ENCODE data around the gene SRF. TPM values are rescaled to one million over a fixed set of nuclear protein-coding genes. Genes with fewer than 3 reads are reported as not detected.

Gene SRF
- total RNA-seq, 1 donor from 2014 or later, result 15.0 TPM

- H4K20me1 ChIP-seq (ENCODE audit: low read depth), result peaks cover 4% of the 10 kb centered on the region
- no peak for TF ChIP-seq EZH2 (IDR thresholded peaks at IDR 0.05)
- no peak for TF ChIP-seq EZH2phosphoT487 (IDR thresholded peaks at IDR 0.05)
- TF ChIP-seq CTCF (IDR thresholded peaks at IDR 0.05), result no peak
- peak overlapping the region; percentile 7 for H3K27ac Mint-ChIP-seq
- no peaks in the 10 kb centered on the region for H3K9me3 ChIP-seq (ENCODE audit: low read depth)
- peaks cover 4% of the 10 kb centered on the region for H3K79me2 ChIP-seq (ENCODE audit: low read depth)
- peak overlapping the region; percentile 89 for H3K4me3 Mint-ChIP-seq
- H3K27me3 ChIP-seq, result no peaks in the 10 kb centered on the region
- no peak overlapping the region for H2AFZ ChIP-seq (replicated peaks)
- peak overlapping the region; percentile 98 for H3K4me2 ChIP-seq
- H3F3A ChIP-seq (ENCODE audit: low read depth), result peaks cover 33% of the 10 kb centered on the region
- H3K9ac ChIP-seq, result no peak overlapping the region
- no peak overlapping the region for H3K4me3 ChIP-seq
- no peaks in the 10 kb centered on the region for H3K9me3 Mint-ChIP-seq
- peaks cover 7% of the 10 kb centered on the region for H3K27me3 Mint-ChIP-seq (ENCODE audit: insufficient read depth, low read depth)
- no peak overlapping the region for H3K27ac ChIP-seq
- DNase-seq (ENCODE audit: low spot score), result no peak
- H3K36me3 Mint-ChIP-seq, result peaks cover 11% of the 10 kb centered on the region
- H3K4me1 Mint-ChIP-seq, result peaks cover 22% of the 10 kb centered on the region
- no peaks in the 10 kb centered on the region for H3K4me1 ChIP-seq
- H3K36me3 ChIP-seq, result no peaks in the 10 kb centered on the region
Measured at GRCh38 chr6:43180985-43181384, 9.9 kb downstream of the SRF start.

- no peaks in the 10 kb centered on the region for H3K79me2 ChIP-seq (ENCODE audit: low read depth)
- H3K4me1 Mint-ChIP-seq, result peaks cover 20% of the 10 kb centered on the region
- no peak for TF ChIP-seq EZH2phosphoT487 (IDR thresholded peaks at IDR 0.05)
- no peak for TF ChIP-seq CTCF (IDR thresholded peaks at IDR 0.05)
- no peak for TF ChIP-seq EZH2 (IDR thresholded peaks at IDR 0.05)
- H3K4me3 Mint-ChIP-seq, result peak overlapping the region; percentile 89
- no peaks in the 10 kb centered on the region for H3K9me3 ChIP-seq (ENCODE audit: low read depth)
- H3K4me2 ChIP-seq, result peak overlapping the region; percentile 98
- H3K4me1 ChIP-seq, result no peaks in the 10 kb centered on the region
- no peaks in the 10 kb centered on the region for H4K20me1 ChIP-seq (ENCODE audit: low read depth)
- no peak overlapping the region for H3K27ac ChIP-seq
- no peaks in the 10 kb centered on the region for H3K27me3 ChIP-seq
- peaks cover 7% of the 10 kb centered on the region for H3K27me3 Mint-ChIP-seq (ENCODE audit: insufficient read depth, low read depth)
- H2AFZ ChIP-seq (replicated peaks), result peak overlapping the region; percentile 69
- H3K4me3 ChIP-seq, result peak overlapping the region; percentile 78
- peaks cover 33% of the 10 kb centered on the region for H3F3A ChIP-seq (ENCODE audit: low read depth)
- DNase-seq (ENCODE audit: low spot score), result no peak
- peak overlapping the region; percentile 48 for H3K9ac ChIP-seq
- H3K27ac Mint-ChIP-seq, result peak overlapping the region; percentile 23
- H3K36me3 Mint-ChIP-seq, result peaks cover 14% of the 10 kb centered on the region
- H3K36me3 ChIP-seq, result no peaks in the 10 kb centered on the region
- no peaks in the 10 kb centered on the region for H3K9me3 Mint-ChIP-seq
Measured at GRCh38 chr6:43181621-43181941, 10.5 kb downstream of the SRF start.

GRCh38 chr6:43181942-43182860, 11.1 kb downstream of the SRF start, which contains the start of gene CUL9:
CUL9 (plus strand) TSS chr6:43182196; CDS start chr6:43184311, 2,115 bp downstream.
- H3K27me3 Mint-ChIP-seq (ENCODE audit: insufficient read depth, low read depth), result peaks cover 7% of the 10 kb centered on the region
- TF ChIP-seq EZH2 (IDR thresholded peaks at IDR 0.05) (no peak), CTCF (IDR thresholded peaks at IDR 0.05) (no peak), EZH2phosphoT487 (IDR thresholded peaks at IDR 0.05) (no peak)
- H3K36me3 ChIP-seq, result no peaks in the 10 kb centered on the region
- peak within 1 kb of the TSS; percentile 89 for H3K4me3 Mint-ChIP-seq
- H3K4me1 ChIP-seq, result no peaks in the 10 kb centered on the region
- no peaks in the 10 kb centered on the region for H3K27me3 ChIP-seq
- no peaks in the 10 kb centered on the region for H4K20me1 ChIP-seq (ENCODE audit: low read depth)
- DNase-seq (ENCODE audit: low spot score), result peak; percentile 77
- peak within 1 kb of the TSS; percentile 69 for H2AFZ ChIP-seq (replicated peaks)
- H3K79me2 ChIP-seq (ENCODE audit: low read depth), result no peaks in the 10 kb centered on the region
- peak within 1 kb of the TSS; percentile 23 for H3K27ac Mint-ChIP-seq
- H3K27ac ChIP-seq, result no peak within 1 kb of the TSS
- H3K9me3 ChIP-seq (ENCODE audit: low read depth), result no peaks in the 10 kb centered on the region
- H3K4me3 ChIP-seq, result peak within 1 kb of the TSS; percentile 78
- H3K36me3 Mint-ChIP-seq, result peaks cover 14% of the 10 kb centered on the region
- H3F3A ChIP-seq (ENCODE audit: low read depth), result peaks cover 30% of the 10 kb centered on the region
- H3K4me2 ChIP-seq, result peak within 1 kb of the TSS; percentile 98
- H3K9me3 Mint-ChIP-seq, result no peaks in the 10 kb centered on the region
- peak within 1 kb of the TSS; percentile 48 for H3K9ac ChIP-seq
- H3K4me1 Mint-ChIP-seq, result peaks cover 20% of the 10 kb centered on the region
